HL-60/S4 treated with phorbol 12-myristate 13-acetate at 8.2 ng/mL for 4 days and 3 days (cell line): ENCODE data around the gene MRPL53.

ENCODE experiments used
- in situ Hi-C: fragments of 300-500 bp; cut with MboI; formaldehyde crosslinking; loops from 2 replicates; pipeline ENCODE4 v1.15.0; 2022; ENCODE audit warnings: low sequenced_read_pairs

Gene MRPL53

GRCh38 chr2:74472086-74472944, at the start of gene MRPL53:
Gene MRPL53, minus strand, starts transcription at chr2:74472680. Its CDS starts 20 bp downstream, at chr2:74472660.
- in situ Hi-C loops = no loop called here

GRCh38 chr2:74516650-74517049, 44.2 kb upstream of the MRPL53 start:
- in situ Hi-C loops = no loop called here

GRCh38 chr2:74515981-74516633, 43.6 kb upstream of the MRPL53 start:
- in situ Hi-C loops = no loop called here

GRCh38 chr2:74515271-74515980, 42.9 kb upstream of the MRPL53 start:
- in situ Hi-C loops = no loop called here

GRCh38 chr2:74514368-74515270, 42.1 kb upstream of the MRPL53 start, which contains the start of gene TLX2:
Gene TLX2, plus strand, starts transcription at chr2:74514450. Its CDS starts 357 bp downstream, at chr2:74514807.
- in situ Hi-C loops = no loop called here

GRCh38 chr2:74513605-74514367, 41.3 kb upstream of the MRPL53 start:
- in situ Hi-C loops = no loop called here

- in situ Hi-C loops = no loop called here
Observed at GRCh38 chr2:74512744-74513604, 40.5 kb upstream of the MRPL53 start.

- in situ Hi-C loops = no loop called here
Observed at GRCh38 chr2:74511104-74511989, 38.9 kb upstream of the MRPL53 start.

GRCh38 chr2:74510272-74510671, 37.8 kb upstream of the MRPL53 start:
- in situ Hi-C loops = no loop called here

GRCh38 chr2:74507926-74508520, 35.5 kb upstream of the MRPL53 start:
- in situ Hi-C loops = no loop called here

- in situ Hi-C loops = no loop called here
Observed at GRCh38 chr2:74507145-74507925, 34.9 kb upstream of the MRPL53 start, which contains the start of gene PCGF1. Gene PCGF1, minus strand, starts transcription at chr2:74507695. Its CDS starts 27 bp downstream, at chr2:74507668.

GRCh38 chr2:74505448-74506246, 33.2 kb upstream of the MRPL53 start:
- in situ Hi-C loops = no loop called here

- in situ Hi-C loops = no loop called here
Observed at GRCh38 chr2:74504591-74504990, 32.1 kb upstream of the MRPL53 start.

GRCh38 chr2:74503506-74504475, 31.3 kb upstream of the MRPL53 start:
- in situ Hi-C loops = no loop called here
